K562 (cell line): ENCODE measurements around the gene SELENOW. TPM values are rescaled to one million over a fixed set of nuclear protein-coding genes. Genes with fewer than 3 reads are reported as not detected.

Source experiments
- BRF2 ChIP-seq: IDR thresholded peaks from 3 replicates; pipeline ENCODE4 v1.6.1; 2011; ENCODE audit warnings: borderline replicate concordance, mild to moderate bottlenecking; ENCODE audit not compliant: insufficient read length, insufficient read depth
- CBFA2T2 ChIP-seq: fragments of 450-650 bp; conservative IDR thresholded peaks from 2 replicates; pipeline ENCODE4 v1.6.1; 2017; ENCODE audit warnings: mild to moderate bottlenecking
- CBX5 ChIP-seq: IDR thresholded peaks from 2 replicates; pipeline ENCODE4 v1.6.1; 2014; ENCODE audit warnings: low read depth, borderline replicate concordance
- CCAR2 ChIP-seq: fragments of 200-400 bp; formaldehyde crosslinking; IDR thresholded peaks from 2 replicates; pipeline ENCODE4 v1.6.1; 2017; ENCODE audit warnings: mild to moderate bottlenecking, low read depth, low read length
- CHCHD3 ChIP-seq: fragments of 250-450 bp; sonication (Bioruptor Pico); IDR thresholded peaks from 2 replicates; pipeline ENCODE4 v2.1.2; 2022; ENCODE audit warnings: mild to moderate bottlenecking
- CREBBP ChIP-seq: IDR thresholded peaks from one replicate; pipeline ENCODE4 v1.6.1; 2012; ENCODE audit warnings: low read depth, mild to moderate bottlenecking, control low read depth, inconsistent platforms, low read length
- DLX4 ChIP-seq: fragments of 250-450 bp; sonication (Bioruptor Pico); IDR thresholded peaks from 2 replicates; pipeline ENCODE4 v1.6.1; 2021; ENCODE audit warnings: mild to moderate bottlenecking
- EP400 ChIP-seq: fragments of 450-650 bp; IDR thresholded peaks from 2 replicates; pipeline ENCODE4 v1.6.1; 2017; ENCODE audit warnings: antibody characterized with exemption, mild to moderate bottlenecking, moderate library complexity
- FOXK2 ChIP-seq, 2 experiments: fragments of 450-650 bp; IDR thresholded peaks in 1 of 2; conservative IDR thresholded peaks in 1 of 2; 2 replicates each; pipeline ENCODE4 v1.6.1; 2016; ENCODE audit warnings: low read depth in 2 of 2, mild to moderate bottlenecking in 1 of 2
- HES1 ChIP-seq: fragments of 450-650 bp; IDR thresholded peaks from 2 replicates; pipeline ENCODE4 v1.6.1; 2016; ENCODE audit warnings: low read depth, mild to moderate bottlenecking, moderate library complexity
- HOMEZ ChIP-seq: fragments of 250-450 bp; sonication (Bioruptor Pico); IDR thresholded peaks from 2 replicates; pipeline ENCODE4 v1.4.0; 2020; ENCODE audit warnings: mild to moderate bottlenecking, moderate library complexity
- KDM2B ChIP-seq: fragments of 250-450 bp; sonication (Bioruptor Pico); IDR thresholded peaks from 2 replicates; pipeline ENCODE4 v1.8.0; 2021; ENCODE audit warnings: mild to moderate bottlenecking, moderate library complexity
- POLR2A ChIP-seq: fragments of 450-650 bp; conservative IDR thresholded peaks from 2 replicates; pipeline ENCODE4 v1.6.1; 2016
- PRDM10 ChIP-seq: fragments of 450-650 bp; IDR thresholded peaks from 2 replicates; pipeline ENCODE4 v1.6.1; 2018; ENCODE audit not compliant: partially characterized antibody
- RBM25 ChIP-seq: fragments of 200-400 bp; formaldehyde crosslinking; IDR thresholded peaks from 2 replicates; pipeline ENCODE4 v1.6.1; 2018; ENCODE audit warnings: low read length, low read depth, moderate library complexity; ENCODE audit not compliant: severe bottlenecking
- SAP30 ChIP-seq: fragments of 200-600 bp; sonication (generic); IDR thresholded peaks from 2 replicates; pipeline ENCODE4 v1.6.1; 2012; ENCODE audit warnings: borderline replicate concordance, low read depth, mild to moderate bottlenecking, moderate library complexity, low read length, control low read depth, inconsistent platforms; ENCODE audit not compliant: insufficient read depth, poor library complexity, severe bottlenecking
- SRSF1 ChIP-seq: fragments of 200-400 bp; formaldehyde crosslinking; IDR thresholded peaks from 2 replicates; pipeline ENCODE4 v1.6.1; 2017; ENCODE audit warnings: mild to moderate bottlenecking, low read depth, low read length, moderate library complexity
- TEAD1 ChIP-seq, 2 experiments: fragments of 450-650 bp in 1 of 2; sonication (generic) in 1 of 2; formaldehyde crosslinking; IDR thresholded peaks; 2 replicates each; pipeline versions ENCODE4 v1.4.0 to v1.8.0; 2020 to 2022; ENCODE audit warnings: mild to moderate bottlenecking in 2 of 2, missing genetic modification reagents in 1 of 2
- ZNF655 ChIP-seq: fragments of 250-450 bp; sonication (Bioruptor Pico); IDR thresholded peaks from 2 replicates; pipeline ENCODE4 v1.5.0; 2021
- ZNF75A ChIP-seq: fragments of 450-650 bp; formaldehyde crosslinking; IDR thresholded peaks from 2 replicates; pipeline ENCODE4 v1.4.0; 2020; ENCODE audit warnings: mild to moderate bottlenecking
- polyA plus RNA-seq, 8 experiments: library from polyadenylated mRNA; depleted of rRNA in 4 of 8; stranded (reverse) in 5 of 8; unstranded in 3 of 8; fragments of >200 nt; fragmentation: Nextera tagmentation in 2 of 8; fragmentation: Illumina TruSeq in 1 of 8; extraction: Ambion mirVana in 2 of 8; extraction: Trizol in 1 of 8; gene quantifications; 2 replicates each; pipeline versions ENCODE4 v1.2.1 to v1.2.3, GENCODE V29; 2011 to 2014; ENCODE audit warnings: inconsistent platforms in 1 of 8, missing spikeins in 1 of 8
- total RNA-seq, 7 experiments: library from RNA; depleted of rRNA in 6 of 7; stranded (reverse); fragments of >200 nt in 6 of 7; fragmentation: Illumina TruSeq in 2 of 7; extraction: Trizol in 2 of 7; gene quantifications; 2 replicates each; pipeline versions ENCODE4 v1.2.1 to v1.2.3, GENCODE V29; 2011 to 2021; ENCODE audit warnings: low replicate concordance in 1 of 7

SELENOW gene
- total and polyA plus RNA-seq, 9 of the 15 experiments (the other 6 are each of a cell fraction or from before 2014, with no cell fraction given): 91.9 to 279 (median 156) TPM

- TF ChIP-seq ZNF655 (CRISPR knock-in tag): no peak
- 0 out of 2 replicates have a peak, but pooled peaks have one; percentile 28 for TF ChIP-seq POLR2A
- TF ChIP-seq TEAD1 (CRISPR knock-in tag; IDR thresholded peaks at IDR 0.05): peak; percentile 72 to 98; a peak in 3 of 4 replicates
- no peak for TF ChIP-seq ZNF75A
- TF ChIP-seq DLX4 (CRISPR knock-in tag): no peak
- no peak for TF ChIP-seq EP400
- TF ChIP-seq CBFA2T2: no peak
- TF ChIP-seq CREBBP: no peak
- TF ChIP-seq RBM25: no peak
- no peak for TF ChIP-seq CHCHD3 (CRISPR knock-in tag)
- TF ChIP-seq PRDM10: no peak
- TF ChIP-seq HES1: no peak
- TF ChIP-seq SAP30: no peak
- TF ChIP-seq FOXK2 (conservative IDR thresholded peaks at IDR 0.05 in 1 of 2, IDR thresholded peaks at IDR 0.05 in 1 of 2; ENCODE audit: low read depth in 2 of 2): no peak
- no peak for TF ChIP-seq SRSF1
- no peak for TF ChIP-seq CBX5
- no peak for TF ChIP-seq HOMEZ (CRISPR knock-in tag)
- TF ChIP-seq BRF2: no peak
- no peak for TF ChIP-seq CCAR2
- no peak for TF ChIP-seq KDM2B (CRISPR knock-in tag)
Measured at GRCh38 chr19:47729468-47729798, 49.1 kb upstream of the SELENOW start (continued).
